GM12875 (cell line): ENCODE data around the gene KANK3.

ENCODE experiments used
- H3K4me3 ChIP-seq: one replicate; pipeline ENCODE4 v1.5.1; 2011; ENCODE audit warnings: low read depth, low read length, control low read depth
- CTCF ChIP-seq: IDR thresholded peaks from 2 replicates; pipeline ENCODE4 v1.5.1; 2011; ENCODE audit warnings: low read depth, mild to moderate bottlenecking, control low read depth, inconsistent platforms, low read length, moderate library complexity, borderline replicate concordance; ENCODE audit not compliant: insufficient read depth

The KANK3 gene

DNA sequence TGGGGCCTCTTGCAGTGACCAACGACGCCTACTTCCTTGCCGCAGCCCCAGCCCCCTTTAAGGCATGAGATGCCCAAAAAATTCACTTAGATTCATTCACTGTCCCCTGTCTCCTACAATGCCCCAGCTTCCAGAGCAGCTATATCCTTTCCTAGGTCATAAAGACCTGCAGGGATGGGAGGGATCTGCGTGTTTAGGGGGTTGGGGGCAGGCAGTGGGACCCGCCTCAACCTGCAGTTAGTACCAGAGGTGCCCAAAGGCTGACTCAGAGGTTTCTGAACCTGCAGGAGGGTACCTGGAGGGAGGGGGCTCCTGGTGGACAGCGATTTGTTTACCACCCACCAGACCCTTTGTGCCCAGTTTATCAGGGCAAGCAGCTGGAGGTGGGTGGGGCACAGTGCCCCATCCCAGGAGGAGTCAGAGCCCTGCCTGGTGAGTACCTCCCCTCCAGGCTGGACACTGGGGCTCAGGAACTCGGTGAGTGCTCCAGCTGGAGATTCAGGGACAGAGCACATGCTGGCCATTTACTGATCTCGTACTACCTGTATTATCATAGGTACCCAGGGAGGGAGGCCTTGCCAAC lies 11.7 kb downstream of the KANK3 start:
- no peak overlapping the region for H3K4me3 ChIP-seq
- TF ChIP-seq CTCF: no peak

DNA sequence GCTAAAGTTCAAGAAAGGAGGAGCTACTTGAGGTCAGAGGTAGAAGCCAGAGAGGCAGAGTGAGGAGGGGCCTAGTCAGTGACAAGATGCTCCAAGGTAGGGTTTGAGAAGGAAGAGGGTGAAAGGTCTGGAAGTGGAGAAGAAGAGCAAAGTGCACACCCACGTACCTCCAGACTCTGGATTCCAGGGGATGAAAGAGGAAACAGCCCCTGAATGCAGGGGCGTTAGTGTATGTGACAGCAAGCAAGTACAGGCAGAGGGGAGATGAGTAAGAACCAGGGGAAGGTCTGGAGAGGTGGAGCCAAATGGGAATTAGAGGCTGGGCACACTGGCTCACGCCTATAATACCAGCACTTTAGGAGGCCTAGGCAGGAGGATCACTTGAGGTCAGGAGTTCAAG lies 13.1 kb downstream of the KANK3 start:
- TF ChIP-seq CTCF: no peak
- no peak overlapping the region for H3K4me3 ChIP-seq

GRCh38 chr19:8325454-8325853 lies 17.6 kb downstream of the KANK3 start:
- no peak overlapping the region for H3K4me3 ChIP-seq
- no peak for TF ChIP-seq CTCF

DNA sequence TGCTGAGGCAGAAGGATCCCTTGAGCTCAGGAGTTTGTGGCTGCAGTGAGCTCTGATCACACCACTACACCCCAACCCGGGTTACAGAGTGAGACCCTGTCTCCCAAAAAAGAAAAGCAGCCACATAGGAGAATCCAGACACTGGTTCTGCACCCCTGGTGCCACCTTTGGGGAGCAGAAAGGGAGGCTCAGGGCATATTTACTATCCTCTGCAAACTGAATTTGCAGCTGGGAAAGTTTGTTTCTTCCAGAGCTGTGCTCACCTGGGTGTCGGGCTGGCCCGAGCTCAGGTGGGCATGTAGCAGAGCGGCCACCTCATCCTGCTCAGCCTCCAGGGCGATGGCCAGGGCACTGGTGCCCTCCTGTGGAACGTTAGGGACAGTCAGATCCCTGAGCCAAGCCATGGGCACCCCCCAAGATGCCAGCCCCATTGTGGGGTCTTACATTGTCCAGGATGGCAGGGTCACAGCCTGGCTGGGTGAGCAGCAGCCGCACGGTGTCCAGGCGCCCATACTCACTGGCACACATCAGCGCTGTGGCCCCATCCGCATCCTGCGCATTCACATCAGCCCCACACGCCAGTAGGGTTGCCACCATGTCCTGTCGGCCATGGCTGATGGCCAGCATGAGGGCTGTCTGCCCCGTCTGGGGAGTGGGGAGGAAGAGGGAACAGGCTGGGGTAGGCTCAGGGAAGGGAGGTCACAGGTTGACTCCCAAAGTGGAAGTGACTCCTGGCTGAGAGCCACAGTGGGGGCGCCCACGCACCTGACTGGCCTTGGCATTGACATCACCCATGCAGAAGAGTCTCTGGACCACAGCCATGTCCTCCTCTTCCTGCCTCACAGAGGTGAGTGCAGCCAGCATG lies 18.6 kb downstream of the KANK3 start:
- no peak overlapping the region for H3K4me3 ChIP-seq
- TF ChIP-seq CTCF: no peak

DNA sequence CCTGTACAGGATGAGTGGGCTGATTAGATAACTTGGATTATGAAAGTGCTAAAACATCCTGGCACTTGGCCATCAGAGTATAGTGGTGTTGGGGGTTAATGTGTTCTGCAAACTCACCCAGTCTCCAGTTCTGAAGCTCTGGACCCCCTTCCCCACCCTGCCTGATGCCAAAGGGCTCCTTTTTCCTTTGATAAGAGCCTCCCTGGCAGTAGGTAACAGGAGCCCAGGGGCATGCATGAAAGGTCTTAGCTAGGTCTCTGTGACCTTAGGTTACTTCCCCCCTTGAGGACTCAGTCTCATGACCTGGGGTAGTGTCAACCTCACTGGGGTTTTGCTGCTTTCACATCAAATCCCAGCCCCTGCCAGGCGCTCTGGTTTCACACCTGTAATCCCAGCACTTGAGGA lies 19.3 kb downstream of the KANK3 start:
- TF ChIP-seq CTCF: no peak
- H3K4me3 ChIP-seq: no peak overlapping the region

DNA sequence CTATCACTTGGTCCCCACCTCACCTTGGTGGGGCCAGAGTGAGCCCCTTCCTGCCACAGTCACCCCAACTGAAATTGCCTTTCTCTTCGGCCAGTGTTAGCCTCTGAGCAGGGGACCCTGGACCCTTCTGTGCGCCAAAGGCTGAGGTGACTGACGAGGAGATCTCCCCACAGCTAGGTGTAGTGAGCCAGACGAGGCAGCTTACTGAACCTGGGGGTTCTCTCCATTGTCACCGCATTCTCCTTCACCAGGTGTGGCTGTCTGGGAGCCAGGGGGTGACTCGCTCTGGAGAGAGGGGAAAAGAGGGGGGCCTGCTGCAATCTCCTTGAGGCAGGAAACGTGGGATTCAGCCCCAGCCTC lies 20.4 kb downstream of the KANK3 start:
- TF ChIP-seq CTCF: no peak
- H3K4me3 ChIP-seq: peak overlapping the region; percentile 95
